Measurements from ENCODE around the gene MAPK8IP3.
"Not testable (repeated sequence)": the region's sequence is repeated elsewhere in the genome, so short reads cannot be mapped to it uniquely, and the experiment has no call there.

The MAPK8IP3 gene

GRCh38 chr16:1787322-1788094 is 81.5 kb downstream of the MAPK8IP3 start:
- no peak for DNase-seq (ENCODE audit: low spot score)

GRCh38 chr16:1788095-1788707 is 82.2 kb downstream of the MAPK8IP3 start:
- DNase-seq (ENCODE audit: low spot score): no peak

- no peak for DNase-seq (ENCODE audit: low spot score)
These were observed 82.7 kb downstream of the MAPK8IP3 start for GRCh38 chr16:1788708-1789100.

GRCh38 chr16:1789643-1790045 is 83.6 kb downstream of the MAPK8IP3 start:
- no peak for DNase-seq (ENCODE audit: low spot score)

- no peak for DNase-seq (ENCODE audit: low spot score)
These were observed 84.2 kb downstream of the MAPK8IP3 start for GRCh38 chr16:1790261-1790610.

GRCh38 chr16:1790611-1791255 is 84.7 kb downstream of the MAPK8IP3 start:
- no peak for DNase-seq (ENCODE audit: low spot score)

GRCh38 chr16:1791256-1791942 is 85.4 kb downstream of the MAPK8IP3 start:
- DNase-seq (ENCODE audit: low spot score): no peak

GRCh38 chr16:1791943-1792812 is 86.2 kb downstream of the MAPK8IP3 start:
- no peak for DNase-seq (ENCODE audit: low spot score)

- no peak for DNase-seq (ENCODE audit: low spot score)
These were observed 87.0 kb downstream of the MAPK8IP3 start for GRCh38 chr16:1792836-1793577.

GRCh38 chr16:1793578-1794220 is 87.7 kb downstream of the MAPK8IP3 start, which contains the start of gene IGFALS:
TSS of gene IGFALS (minus strand) at chr16:1793705. CDS start at chr16:1793652, 53 bp downstream.
- DNase-seq (ENCODE audit: low spot score): no peak

- no peak for DNase-seq (ENCODE audit: low spot score)
These were observed 88.4 kb downstream of the MAPK8IP3 start for GRCh38 chr16:1794221-1794871.

GRCh38 chr16:1794908-1795666 is 89.1 kb downstream of the MAPK8IP3 start:
- DNase-seq (ENCODE audit: low spot score): no peak

- DNase-seq (ENCODE audit: low spot score): not testable (repeated sequence)
These were observed 93.3 kb downstream of the MAPK8IP3 start for GRCh38 chr16:1799263-1799662.

- DNase-seq (ENCODE audit: low spot score): no peak
These were observed 94.7 kb downstream of the MAPK8IP3 start for GRCh38 chr16:1800701-1801100.

- no peak for DNase-seq (ENCODE audit: low spot score)
These were observed 101.6 kb downstream of the MAPK8IP3 start for GRCh38 chr16:1807626-1808025.

GRCh38 chr16:1808691-1809090 is 102.7 kb downstream of the MAPK8IP3 start:
- DNase-seq (ENCODE audit: low spot score): no peak

GRCh38 chr16:1809281-1809801 is 103.3 kb downstream of the MAPK8IP3 start:
- no peak for DNase-seq (ENCODE audit: low spot score)

GRCh38 chr16:1810106-1810505 is 104.1 kb downstream of the MAPK8IP3 start:
- no peak for DNase-seq (ENCODE audit: low spot score)

GRCh38 chr16:1810536-1810935 is 104.5 kb downstream of the MAPK8IP3 start:
- DNase-seq (ENCODE audit: low spot score): no peak
